Body of pancreas (tissue), 4 donors: Measurements from ENCODE around the gene PRPS2.

Experiments used
- CTCF ChIP-seq, 7 experiments: fragments of 450-650 bp in 4 of 7; fragments of 200-600 bp in 3 of 7; sonication (generic) in 3 of 7; IDR thresholded peaks; one replicate each; pipeline ENCODE4 v1.5.1; 2016 to 2019; ENCODE audit warnings: antibody characterized with exemption in 7 of 7
- POLR2A ChIP-seq, 3 donors: fragments of 450-650 bp; IDR thresholded peaks; one replicate each; pipeline ENCODE4 v1.6.1; 2016; ENCODE audit warnings: antibody characterized with exemption in 3 of 3, mild to moderate bottlenecking in 2 of 3

- TF ChIP-seq CTCF (IDR thresholded peaks at IDR 0.05) (no peak), POLR2A (IDR thresholded peaks at IDR 0.05) (no peak)
These were observed 74.1 kb downstream of the PRPS2 start for GRCh38 chrX:12865359-12865758.
